D721Med (cell line): ENCODE measurements around the gene TTBK2.

ENCODE experiments used
- DNase-seq: peaks from one replicate; pipeline ENCODE4 v3.0.0; 2011; ENCODE audit warnings: low spot score; ENCODE audit not compliant: insufficient read length
- FAIRE-seq: peaks from 2 replicates; lab custom pipeline; 2011; peaks lifted over from hg19 to GRCh38; lab: Jason Lieb, UNC
- CTCF ChIP-seq: IDR thresholded peaks from 2 replicates; pipeline ENCODE4 v1.5.1; 2012; ENCODE audit warnings: mild to moderate bottlenecking, control low read depth; ENCODE audit not compliant: insufficient read depth; ENCODE audit errors: missing control alignments

The TTBK2 gene

GRCh38 chr15:42721916-42722315 is 198.7 kb downstream of the TTBK2 start:
- FAIRE-seq (no peak), DNase-seq (no peak)
- no peak for TF ChIP-seq CTCF

GRCh38 chr15:42721016-42721415 is 199.6 kb downstream of the TTBK2 start:
- TF ChIP-seq CTCF = no peak
- FAIRE-seq (no peak), DNase-seq (no peak)

- TF ChIP-seq CTCF = no peak
- no peak for FAIRE-seq
- DNase-seq = no peak
These were observed 200.5 kb downstream of the TTBK2 start for GRCh38 chr15:42720071-42720470.

GRCh38 chr15:42719043-42719442 is 201.5 kb downstream of the TTBK2 start:
- DNase-seq (no peak), FAIRE-seq (no peak)
- TF ChIP-seq CTCF = no peak

GRCh38 chr15:42716626-42717025 is 204.0 kb downstream of the TTBK2 start:
- no peak for DNase-seq
- no peak for FAIRE-seq
- TF ChIP-seq CTCF = no peak

GRCh38 chr15:42716125-42716524 is 204.5 kb downstream of the TTBK2 start:
- no peak for DNase-seq
- TF ChIP-seq CTCF = no peak
- FAIRE-seq = no peak

DNA sequence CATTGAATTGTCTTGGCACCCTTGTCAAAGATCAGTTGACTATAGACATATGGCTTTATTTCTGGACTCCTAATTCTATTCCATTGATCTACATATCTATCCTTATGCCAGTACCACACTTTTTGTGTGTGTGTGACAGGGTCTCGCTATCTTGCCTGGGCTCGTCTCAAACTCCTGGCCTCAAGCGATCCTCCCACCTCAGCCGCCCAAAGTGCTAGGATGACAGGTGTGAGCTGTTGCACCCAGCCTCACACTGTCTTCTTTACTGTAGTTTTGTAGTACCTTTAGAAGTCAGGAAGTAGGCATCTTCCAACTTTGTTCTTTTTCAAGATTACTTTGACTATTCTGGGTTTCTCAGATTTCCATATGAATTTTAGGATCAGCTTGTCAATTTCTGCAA is 208.0 kb downstream of the TTBK2 start:
- DNase-seq (no peak), FAIRE-seq (no peak)
- TF ChIP-seq CTCF = no peak
